ENCODE data around the gene NKAIN1. TPM values are rescaled to one million over a fixed set of nuclear protein-coding genes. Genes with fewer than 3 reads are reported as not detected.

NKAIN1 gene
- polyA plus RNA-seq, 1 donor (not counting 4 experiments of a cell fraction or from before 2014, with no cell fraction given), result not detected

DNA sequence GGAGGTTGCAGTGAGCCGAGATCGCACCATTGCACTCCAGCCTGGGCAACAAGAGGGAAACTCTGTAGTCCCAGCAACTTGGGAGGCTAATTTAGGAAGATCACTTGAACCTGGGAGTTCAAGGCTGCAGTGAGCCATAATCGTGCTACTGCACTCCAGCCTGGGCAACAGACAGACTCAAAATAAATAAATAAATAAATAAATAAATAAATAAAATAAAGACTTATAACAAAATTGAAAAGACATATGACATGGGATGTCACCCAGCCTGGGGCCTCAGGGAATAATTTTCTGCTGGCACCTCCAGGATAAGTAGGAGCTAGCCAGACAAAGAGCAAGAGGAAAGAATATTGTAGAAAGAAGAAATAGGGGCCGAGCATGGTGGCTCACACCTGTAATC is 96.2 kb downstream of the NKAIN1 start:
- FAIRE-seq, result no peak
- dilution Hi-C loops (cut with MboI; ENCODE audit: extremely low pct_ligation_motif_present, low sequenced_read_pairs), result no loop called here
- H3K9ac ChIP-seq (ENCODE audit: control insufficient read depth, extremely low read depth, insufficient read depth, low read length), result no peak overlapping the region

DNA sequence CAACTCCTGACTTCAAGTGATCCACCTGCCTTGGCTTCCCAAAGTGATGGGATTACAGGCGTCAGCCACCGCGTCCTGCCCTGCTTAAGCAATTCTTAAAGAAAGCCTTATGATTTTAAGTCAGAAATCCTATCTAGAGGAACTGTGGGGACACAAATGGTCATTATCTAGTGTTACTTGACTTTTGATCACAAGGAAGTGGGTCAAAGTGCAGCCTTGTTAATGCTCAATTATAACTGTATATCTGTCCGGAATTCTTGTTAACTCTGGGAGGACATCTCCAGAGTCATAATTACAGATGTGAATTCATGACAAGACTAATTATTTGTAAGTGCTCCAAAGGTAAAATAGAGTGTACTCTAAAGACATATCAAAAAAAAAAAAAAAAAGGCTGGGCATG is 97.3 kb downstream of the NKAIN1 start:
- dilution Hi-C loops (cut with MboI; ENCODE audit: extremely low pct_ligation_motif_present, low sequenced_read_pairs), result no loop called here
- DNase-seq (ENCODE audit: low read depth, low spot score) (no peak), FAIRE-seq (no peak)
- Histone ChIP-seq H3K27ac (ENCODE audit: control insufficient read depth, insufficient read depth, low read length) (no peak overlapping the region), H3K4me1 (ENCODE audit: control insufficient read depth, extremely low read depth, insufficient read depth, low read length) (peaks cover 3% of the 10 kb centered on the region), H3K36me3 (ENCODE audit: control insufficient read depth in 2 of 2, extremely low read depth in 1 of 2, insufficient read depth in 2 of 2, low read length in 2 of 2) (no peaks in the 10 kb centered on the region), H2AFZ (ENCODE audit: control insufficient read depth, low read length) (no peak overlapping the region), H3K9me3 (ENCODE audit: control insufficient read depth, low read depth, low read length) (no peaks in the 10 kb centered on the region), H3K4me3 (ENCODE audit: control insufficient read depth in 2 of 3, extremely low read depth in 1 of 3, insufficient read depth in 2 of 3, low read depth in 1 of 3, low read length in 3 of 3) (no peak overlapping the region), H3K9ac (ENCODE audit: control insufficient read depth, extremely low read depth, insufficient read depth, low read length) (no peak overlapping the region), H3K9me1 (ENCODE audit: control insufficient read depth, extremely low read depth, insufficient read depth, low read length) (no peaks in the 10 kb centered on the region), H3K4me2 (ENCODE audit: control insufficient read depth, extremely low read depth, insufficient read depth, low read depth, low read length) (no peak overlapping the region), H3K27me3 (ENCODE audit: control insufficient read depth, extremely low read depth, insufficient read depth, low read length) (no peaks in the 10 kb centered on the region), H3K79me2 (ENCODE audit: control insufficient read depth, insufficient read depth, low read length) (no peaks in the 10 kb centered on the region), H4K20me1 (ENCODE audit: control insufficient read depth, extremely low read depth, insufficient read depth, low read length) (no peaks in the 10 kb centered on the region)
- no peak for TF ChIP-seq EZH2 (IDR thresholded peaks at IDR 0.05; ENCODE audit: low read length)
- TF ChIP-seq, protein P1, sequence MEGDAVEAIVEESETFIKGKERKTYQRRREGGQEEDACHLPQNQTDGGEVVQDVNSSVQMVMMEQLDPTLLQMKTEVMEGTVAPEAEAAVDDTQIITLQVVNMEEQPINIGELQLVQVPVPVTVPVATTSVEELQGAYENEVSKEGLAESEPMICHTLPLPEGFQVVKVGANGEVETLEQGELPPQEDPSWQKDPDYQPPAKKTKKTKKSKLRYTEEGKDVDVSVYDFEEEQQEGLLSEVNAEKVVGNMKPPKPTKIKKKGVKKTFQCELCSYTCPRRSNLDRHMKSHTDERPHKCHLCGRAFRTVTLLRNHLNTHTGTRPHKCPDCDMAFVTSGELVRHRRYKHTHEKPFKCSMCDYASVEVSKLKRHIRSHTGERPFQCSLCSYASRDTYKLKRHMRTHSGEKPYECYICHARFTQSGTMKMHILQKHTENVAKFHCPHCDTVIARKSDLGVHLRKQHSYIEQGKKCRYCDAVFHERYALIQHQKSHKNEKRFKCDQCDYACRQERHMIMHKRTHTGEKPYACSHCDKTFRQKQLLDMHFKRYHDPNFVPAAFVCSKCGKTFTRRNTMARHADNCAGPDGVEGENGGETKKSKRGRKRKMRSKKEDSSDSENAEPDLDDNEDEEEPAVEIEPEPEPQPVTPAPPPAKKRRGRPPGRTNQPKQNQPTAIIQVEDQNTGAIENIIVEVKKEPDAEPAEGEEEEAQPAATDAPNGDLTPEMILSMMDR (optimal IDR thresholded peaks at IDR 0.05 in 1 of 3, IDR thresholded peaks at IDR 0.05 in 1 of 3, conservative IDR thresholded peaks at IDR 0.05 in 1 of 3; ENCODE audit: extremely low read depth in 1 of 3, insufficient read depth in 2 of 3, low read length in 3 of 3), result no peak

More for the DNA sequence above, 96.2 kb downstream of the NKAIN1 start:
- Histone ChIP-seq H3K4me1 (ENCODE audit: control insufficient read depth, extremely low read depth, insufficient read depth, low read length) (peaks cover 3% of the 10 kb centered on the region), H4K20me1 (ENCODE audit: control insufficient read depth, extremely low read depth, insufficient read depth, low read length) (no peaks in the 10 kb centered on the region), H3K27ac (ENCODE audit: control insufficient read depth, insufficient read depth, low read length) (no peak overlapping the region), H3K4me2 (ENCODE audit: control insufficient read depth, extremely low read depth, insufficient read depth, low read depth, low read length) (no peak overlapping the region), H3K36me3 (ENCODE audit: control insufficient read depth in 2 of 2, extremely low read depth in 1 of 2, insufficient read depth in 2 of 2, low read length in 2 of 2) (no peaks in the 10 kb centered on the region), H2AFZ (ENCODE audit: control insufficient read depth, low read length) (no peak overlapping the region), H3K27me3 (ENCODE audit: control insufficient read depth, extremely low read depth, insufficient read depth, low read length) (no peaks in the 10 kb centered on the region), H3K4me3 (ENCODE audit: control insufficient read depth in 2 of 3, extremely low read depth in 1 of 3, insufficient read depth in 2 of 3, low read depth in 1 of 3, low read length in 3 of 3) (no peak overlapping the region), H3K9me3 (ENCODE audit: control insufficient read depth, low read depth, low read length) (no peaks in the 10 kb centered on the region), H3K9me1 (ENCODE audit: control insufficient read depth, extremely low read depth, insufficient read depth, low read length) (no peaks in the 10 kb centered on the region), H3K79me2 (ENCODE audit: control insufficient read depth, insufficient read depth, low read length) (no peaks in the 10 kb centered on the region)
- DNase-seq (ENCODE audit: low read depth, low spot score), result no peak
- no peak for TF ChIP-seq EZH2 (IDR thresholded peaks at IDR 0.05; ENCODE audit: low read length)
- TF ChIP-seq, protein P1 (optimal IDR thresholded peaks at IDR 0.05 in 1 of 3, IDR thresholded peaks at IDR 0.05 in 1 of 3, conservative IDR thresholded peaks at IDR 0.05 in 1 of 3; ENCODE audit: extremely low read depth in 1 of 3, insufficient read depth in 2 of 3, low read length in 3 of 3), result no peak
